IPS-NIHi7 (cell line): ENCODE measurements around the gene CD48.
A peak's percentile ranks its signal among the peaks of the same experiment; 100 is the strongest.
"Not testable (repeated sequence)": the region's sequence is repeated elsewhere in the genome, so short reads cannot be mapped to it uniquely, and the experiment has no call there.

Experiments
- DNase-seq: peaks from one replicate; pipeline ENCODE4 v3.0.0; 2012; ENCODE audit warnings: mixed read lengths; ENCODE audit errors: extremely low spot score

The CD48 gene

GRCh38 chr1:160713161-160713560 is 1.5 kb upstream of the CD48 start:
- no peak for DNase-seq

DNA sequence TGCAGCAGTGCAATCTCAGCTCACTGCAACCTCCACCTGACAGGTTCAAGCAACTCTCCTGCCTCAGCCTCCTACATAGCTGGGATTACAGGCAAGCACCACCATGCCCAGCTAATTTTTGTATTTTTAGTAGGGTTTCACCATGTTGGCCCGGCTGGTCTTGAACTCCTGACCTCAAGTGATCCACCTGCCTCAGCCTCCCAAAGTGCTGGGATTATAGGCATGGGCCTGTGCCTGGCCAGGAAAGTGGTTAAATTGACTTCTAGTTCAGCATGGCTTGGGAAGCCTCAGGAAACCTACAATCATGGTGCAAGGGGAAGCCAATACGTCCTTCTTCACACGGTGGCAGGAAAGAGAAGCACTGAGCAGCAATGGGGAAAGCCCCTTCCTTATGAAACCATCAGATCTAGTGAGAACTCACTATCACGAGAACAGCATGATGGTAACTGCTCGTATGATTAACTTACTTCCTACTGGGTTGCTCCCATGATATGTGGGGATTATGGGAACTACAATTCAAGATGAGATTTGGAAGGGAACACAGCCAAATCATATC is 981 bp upstream of the CD48 start:
- not testable (repeated sequence) for DNase-seq

DNA sequence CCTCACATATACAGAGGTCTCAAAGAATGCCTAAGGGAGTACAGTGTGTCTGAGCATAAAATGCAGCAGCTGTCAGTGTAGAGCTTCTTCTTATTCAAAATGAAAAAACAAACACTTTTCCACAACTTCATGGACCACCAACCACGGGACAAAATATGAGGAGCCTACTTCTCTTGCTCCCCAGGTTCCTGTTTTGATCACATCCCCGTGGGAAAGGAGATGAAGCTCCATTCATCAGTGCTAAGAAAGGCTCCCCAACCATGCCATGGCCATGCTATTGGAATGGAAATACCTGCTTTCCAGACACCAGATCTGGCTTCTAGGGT is 383 bp downstream of the CD48 start:
- DNase-seq: no peak

DNA sequence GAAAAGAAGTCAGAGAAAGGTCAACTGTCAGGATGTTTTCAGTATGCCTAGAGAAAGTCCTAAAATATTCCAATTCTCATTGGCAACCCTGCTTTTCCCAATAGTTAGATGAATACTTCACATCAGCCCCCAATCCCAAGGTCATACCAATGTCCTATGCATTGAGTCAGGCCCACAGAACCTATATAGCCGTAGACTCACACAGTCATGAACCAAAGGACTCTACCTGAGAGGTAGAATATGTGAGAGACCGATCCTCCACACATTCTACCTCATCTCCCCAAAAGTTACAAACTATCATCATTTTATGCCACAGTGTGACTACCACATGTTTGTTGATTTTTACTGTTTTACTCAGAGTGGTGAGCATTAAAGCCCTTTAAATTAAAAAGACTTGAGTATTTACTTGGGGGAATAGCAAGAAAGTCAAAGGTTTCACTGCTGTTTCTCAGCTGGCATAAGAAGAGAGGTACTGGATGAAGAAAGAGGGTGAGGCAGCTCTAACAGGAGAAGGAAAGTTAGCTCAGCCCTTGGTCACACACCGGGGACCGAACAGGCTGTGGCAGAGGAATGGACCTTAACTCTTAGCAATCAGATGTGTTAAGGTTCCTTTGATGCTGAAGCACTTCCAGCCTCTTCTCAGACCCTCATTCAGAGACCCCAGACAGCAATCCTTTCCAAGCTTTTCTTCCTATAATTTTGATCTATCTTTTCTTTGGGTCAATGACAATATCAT is 937 bp downstream of the CD48 start:
- no peak for DNase-seq

GRCh38 chr1:160709715-160710114 is 1.9 kb downstream of the CD48 start:
- DNase-seq: no peak

- DNase-seq: no peak
Observed at GRCh38 chr1:160708801-160709200, 2.8 kb downstream of the CD48 start.

DNA sequence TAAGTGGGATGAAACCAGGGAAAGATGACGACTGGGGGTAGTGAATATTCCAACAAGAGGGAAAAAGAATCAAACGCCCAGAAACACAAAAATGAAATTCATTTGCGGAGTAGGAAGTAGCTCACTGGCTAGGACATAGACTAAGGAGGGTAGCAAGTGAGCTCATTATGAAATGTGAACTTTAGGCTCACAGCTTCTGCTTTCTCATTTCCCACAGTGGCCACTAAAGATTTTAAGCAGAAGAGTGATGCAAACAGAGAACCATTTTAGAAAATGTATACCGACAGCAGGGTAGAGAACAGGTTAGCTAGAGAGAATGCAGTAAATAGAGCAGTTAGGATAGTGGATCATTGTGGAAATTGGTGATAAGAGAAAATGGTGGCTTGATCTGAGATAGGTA is 3.5 kb downstream of the CD48 start:
- DNase-seq: no peak

DNA sequence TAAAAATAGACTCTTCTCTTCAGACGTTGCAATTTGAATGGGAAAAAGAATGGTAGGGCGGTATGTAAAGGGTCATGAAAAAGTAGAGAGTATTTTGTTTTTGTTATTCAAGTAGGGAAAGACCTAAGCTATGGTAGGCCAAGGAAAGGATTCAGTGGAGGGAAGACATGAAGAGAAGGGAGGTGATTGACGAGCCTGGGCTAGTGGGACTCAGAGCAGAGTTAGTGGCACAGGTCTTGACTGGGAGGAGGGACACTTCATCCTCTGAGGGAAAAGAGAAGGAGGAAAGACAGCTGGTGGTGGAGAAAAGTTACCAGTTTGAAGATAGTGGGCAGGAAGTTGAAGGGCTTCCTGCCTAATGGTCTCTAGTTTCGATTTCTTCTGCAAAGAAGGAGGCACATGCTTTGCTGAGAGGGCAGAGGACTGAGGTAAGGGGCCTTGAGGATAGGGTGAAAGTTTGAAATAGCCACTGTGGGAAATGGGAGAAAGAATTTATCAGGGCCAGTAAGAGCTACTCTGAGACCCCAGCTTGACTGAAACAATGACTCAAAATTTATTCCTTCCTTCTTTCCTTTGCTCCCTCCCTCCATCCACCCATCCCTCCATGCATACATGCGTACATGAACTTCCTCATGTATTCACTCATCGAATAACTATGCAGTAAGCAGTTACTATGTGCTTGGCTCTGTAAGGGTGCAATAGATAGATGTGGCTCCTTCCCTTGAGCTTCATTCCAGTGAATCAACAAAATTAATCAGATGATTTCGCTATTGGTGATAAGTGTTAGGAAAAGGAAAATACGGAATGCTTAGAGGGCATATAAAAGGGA is 4.2 kb downstream of the CD48 start:
- no peak for DNase-seq

GRCh38 chr1:160706526-160707235 is 4.9 kb downstream of the CD48 start:
- DNase-seq: no peak

DNA sequence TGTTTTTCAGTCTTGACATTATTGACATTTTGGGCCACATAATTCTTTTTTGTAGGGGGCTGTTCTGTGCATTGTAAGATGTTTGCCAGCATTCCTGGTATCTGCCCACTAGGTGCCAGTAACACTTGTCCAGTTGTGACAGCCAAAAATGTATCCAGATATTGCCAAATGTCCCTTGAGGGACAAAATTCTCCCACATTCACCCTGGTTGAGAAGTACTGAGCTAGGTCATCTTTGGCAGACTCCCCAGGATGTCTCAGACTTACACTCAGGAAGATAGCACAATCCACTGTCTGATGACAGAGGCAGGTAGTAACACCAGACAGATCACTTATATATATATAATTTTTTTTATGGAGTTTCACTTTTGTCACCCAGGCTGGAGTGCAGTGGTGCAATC is 5.9 kb downstream of the CD48 start:
- DNase-seq: no peak

DNA sequence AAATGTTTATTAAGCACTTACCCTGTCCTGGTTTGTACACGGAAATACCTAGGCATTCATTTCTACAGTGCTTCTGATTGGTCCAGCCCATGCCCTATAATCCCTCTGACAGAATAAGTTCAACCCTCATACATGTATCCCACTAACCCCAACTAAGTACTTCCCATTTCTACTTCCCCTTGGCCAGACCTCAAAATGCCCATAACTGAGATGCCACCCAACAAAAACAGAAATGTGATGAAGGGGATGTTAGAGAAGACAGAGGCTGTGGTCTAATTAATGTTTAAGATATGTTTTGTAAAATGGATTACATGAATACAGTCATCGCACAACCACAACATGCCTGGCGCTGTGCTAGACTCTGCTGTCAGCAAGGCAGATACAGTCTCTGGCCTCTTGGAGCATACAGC is 6.4 kb downstream of the CD48 start:
- not testable (repeated sequence) for DNase-seq

DNA sequence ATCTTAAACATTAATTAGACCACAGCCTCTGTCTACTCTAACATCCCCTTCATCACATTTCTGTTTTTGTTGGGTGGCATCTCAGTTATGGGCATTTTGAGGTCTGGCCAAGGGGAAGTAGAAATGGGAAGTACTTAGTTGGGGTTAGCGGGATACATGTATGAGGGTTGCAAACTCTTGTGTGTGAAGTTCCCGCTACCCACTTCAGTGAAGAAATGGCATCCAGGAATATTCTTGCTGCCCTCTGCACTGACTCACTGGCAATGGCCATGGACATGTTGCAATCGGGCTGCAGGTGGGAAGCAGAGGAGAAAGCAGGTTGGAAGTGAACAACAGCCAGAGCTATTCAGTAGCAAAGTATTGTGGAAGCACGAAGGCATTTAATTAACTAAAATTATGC is 7.4 kb downstream of the CD48 start:
- DNase-seq: no peak

DNA sequence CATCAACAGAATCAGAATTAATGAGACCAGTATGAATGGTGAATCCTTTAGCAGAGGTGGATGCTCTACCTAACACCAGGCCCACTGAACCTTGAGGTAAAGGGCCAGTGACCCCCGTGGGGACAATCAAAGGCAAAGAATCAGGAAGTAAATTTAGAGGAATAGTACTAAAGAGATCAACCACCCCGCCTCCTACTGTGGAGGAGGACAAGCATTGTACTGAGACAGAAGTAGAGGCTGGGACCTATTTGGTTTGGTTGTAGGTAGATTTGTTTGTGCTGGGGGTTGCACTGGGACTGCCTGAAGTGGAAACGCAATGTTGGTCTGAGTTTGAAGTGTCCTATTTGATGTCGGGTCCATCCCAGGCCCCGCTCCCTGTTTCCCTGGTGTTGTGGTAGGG is 9.5 kb downstream of the CD48 start:
- DNase-seq: no peak

DNA sequence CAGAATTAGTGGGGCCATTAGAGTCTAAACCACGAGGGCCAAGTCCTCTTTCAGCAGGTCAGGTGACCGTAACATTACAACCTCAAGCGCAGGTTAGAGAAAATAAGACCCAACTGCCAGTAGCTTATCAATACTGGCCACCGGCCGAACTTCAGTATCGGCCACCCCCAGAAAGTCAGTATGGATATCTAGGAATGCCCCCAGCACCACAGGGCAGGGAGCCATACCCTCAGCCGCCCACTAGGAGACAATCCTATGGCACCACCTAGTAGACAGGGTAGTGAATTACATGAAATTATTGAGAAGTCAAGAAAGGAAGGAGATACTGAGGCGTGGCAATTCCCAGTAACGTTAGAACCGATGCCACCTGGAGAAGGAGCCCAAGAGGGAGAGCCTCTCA is 19.2 kb downstream of the CD48 start:
- not testable (repeated sequence) for DNase-seq

- no peak for DNase-seq
Observed at GRCh38 chr1:160685266-160685665, 26.4 kb downstream of the CD48 start.

GRCh38 chr1:160682983-160683865 is 28.4 kb downstream of the CD48 start:
- no peak for DNase-seq

DNA sequence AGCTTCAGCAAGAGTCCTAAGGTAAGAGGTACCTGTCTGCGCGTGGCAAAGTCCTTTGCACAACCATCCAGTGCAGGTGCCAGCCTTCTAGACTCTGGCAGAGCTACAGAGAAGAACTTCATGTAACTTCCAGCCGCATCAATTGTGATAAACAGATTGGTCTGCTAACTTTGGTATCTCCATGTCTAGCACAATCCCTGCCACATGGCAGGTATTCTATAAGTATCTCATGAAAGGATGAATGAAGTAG is 29.8 kb downstream of the CD48 start:
- no peak for DNase-seq

DNA sequence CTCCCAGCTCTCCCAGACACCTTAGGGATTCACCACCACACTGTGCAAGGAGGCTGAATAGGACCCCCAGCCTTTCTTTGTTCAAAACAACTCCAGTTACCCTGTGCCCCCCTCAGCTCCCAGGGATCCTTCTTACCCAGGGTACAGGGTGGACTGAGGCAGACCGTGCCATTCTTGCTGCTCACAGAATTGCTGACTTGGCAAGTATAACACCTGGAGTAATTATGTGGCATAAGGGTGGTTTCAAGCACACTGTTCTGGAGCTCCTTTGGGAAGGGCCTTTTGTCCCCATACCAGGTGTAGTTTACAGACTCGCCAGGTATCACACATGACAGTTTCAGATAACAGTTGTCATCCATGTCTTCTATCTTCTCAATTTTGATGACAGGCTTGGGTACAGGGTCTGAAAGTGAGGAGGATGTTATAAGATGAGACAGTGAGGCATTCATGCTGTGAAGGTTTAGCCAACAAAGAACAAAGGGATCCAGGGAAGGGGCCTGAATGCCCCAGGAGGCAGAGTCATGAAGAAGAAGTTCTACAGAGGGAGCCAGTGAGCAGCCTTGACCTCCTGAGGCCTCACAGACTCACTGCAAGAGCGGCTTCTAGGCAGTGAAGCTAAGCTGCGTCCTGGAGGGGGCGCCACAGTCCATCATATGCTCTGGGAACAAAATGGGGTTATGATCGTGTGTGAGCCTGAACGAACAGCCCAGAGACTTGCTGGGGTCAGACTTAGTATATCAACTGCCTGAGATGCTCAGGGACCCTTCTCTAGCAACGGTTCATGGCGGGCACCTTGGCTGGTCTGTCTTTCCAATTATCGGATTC is 30.3 kb downstream of the CD48 start:
- DNase-seq: peak; percentile 92

DNA sequence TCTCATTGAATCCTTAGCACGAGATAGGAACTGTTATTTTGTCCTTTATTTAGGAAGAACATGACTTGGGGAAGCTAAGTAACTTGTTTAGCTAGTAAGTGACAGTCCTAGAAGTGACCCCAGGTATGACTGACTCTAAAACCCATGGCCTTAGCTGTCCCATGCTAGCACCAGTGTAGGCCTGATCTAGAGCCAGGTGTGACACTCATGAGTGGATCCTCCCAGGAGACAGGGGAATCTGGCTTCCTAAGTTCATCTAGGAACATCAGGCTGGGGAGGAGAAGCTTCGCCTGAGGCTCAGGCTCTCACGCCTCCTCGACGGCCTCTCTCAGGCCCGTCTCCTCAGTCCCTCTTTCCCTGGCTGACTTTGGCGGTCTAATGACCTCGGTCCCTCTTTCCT is 31.2 kb downstream of the CD48 start:
- DNase-seq: no peak

DNA sequence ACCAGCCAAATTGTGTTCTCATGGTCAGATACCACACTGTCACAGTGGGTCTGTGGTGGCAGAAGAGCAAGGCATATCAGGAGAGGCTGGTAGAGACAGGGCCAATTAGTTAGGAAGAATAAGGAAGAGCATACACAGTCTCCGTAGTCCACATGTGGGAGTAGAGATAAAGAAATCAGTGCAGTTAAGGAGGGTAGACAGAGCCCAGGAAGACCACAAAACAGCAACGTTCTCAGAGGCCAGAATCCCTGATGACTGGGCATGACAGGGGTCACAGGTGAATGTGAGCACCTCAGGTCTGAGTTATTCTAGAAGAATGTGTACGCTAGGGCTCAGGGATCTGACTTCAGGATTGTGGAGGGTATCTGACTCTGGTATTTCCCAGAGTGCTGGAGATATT is 31.7 kb downstream of the CD48 start:
- no peak for DNase-seq
